NCI-H2171 treated with DMSO at 0.1 percent for 48 hours (cell line): ENCODE results near the gene SMARCC2.
"Not testable (repeated sequence)": the region's sequence is repeated elsewhere in the genome, so short reads cannot be mapped to it uniquely, and the experiment has no call there.

Experiments used
- DNase-seq: peaks from one replicate; lab custom pipeline; 2025; lab: John Stamatoyannopoulos, UW

SMARCC2 gene

GRCh38 chr12:56208006-56208405, 18.7 kb upstream of the SMARCC2 start:
- peak; percentile 76 for DNase-seq

- DNase-seq, result no peak
Observed at GRCh38 chr12:56206452-56207166, 17.3 kb upstream of the SMARCC2 start.

GRCh38 chr12:56205445-56205844, 16.2 kb upstream of the SMARCC2 start:
- no peak for DNase-seq

- no peak for DNase-seq
Observed at GRCh38 chr12:56204275-56204674, 15.0 kb upstream of the SMARCC2 start.

- DNase-seq, result no peak
Observed at GRCh38 chr12:56202838-56203237, 13.6 kb upstream of the SMARCC2 start.

- DNase-seq, result no peak
Observed at GRCh38 chr12:56202366-56202765, 13.1 kb upstream of the SMARCC2 start.

- DNase-seq, result no peak
Observed at GRCh38 chr12:56198836-56199235, 9.6 kb upstream of the SMARCC2 start.

- DNase-seq, result no peak
Observed at GRCh38 chr12:56197921-56198635, 8.8 kb upstream of the SMARCC2 start.

GRCh38 chr12:56196818-56197550, 7.7 kb upstream of the SMARCC2 start:
- not testable (repeated sequence) for DNase-seq

- DNase-seq, result peak; percentile 85
Observed at GRCh38 chr12:56193025-56193578, 3.8 kb upstream of the SMARCC2 start.

GRCh38 chr12:56192582-56192981, 3.3 kb upstream of the SMARCC2 start:
- DNase-seq, result no peak

- DNase-seq, result peak; percentile 43
Observed at GRCh38 chr12:56190695-56191155, 1.4 kb upstream of the SMARCC2 start.

GRCh38 chr12:56189918-56190694, 823 bp upstream of the SMARCC2 start:
- DNase-seq, result peak; percentile 87

GRCh38 chr12:56188778-56189098, 545 bp downstream of the SMARCC2 start:
- peak; percentile 49 for DNase-seq

GRCh38 chr12:56188131-56188777, 1.0 kb downstream of the SMARCC2 start:
- no peak for DNase-seq

- DNase-seq, result no peak
Observed at GRCh38 chr12:56186957-56187356, 2.3 kb downstream of the SMARCC2 start.

GRCh38 chr12:56178347-56178746, 10.9 kb downstream of the SMARCC2 start:
- DNase-seq, result no peak

GRCh38 chr12:56172839-56173238, 16.4 kb downstream of the SMARCC2 start:
- DNase-seq, result no peak

- no peak for DNase-seq
Observed at GRCh38 chr12:56169229-56169759, 20.0 kb downstream of the SMARCC2 start.

GRCh38 chr12:56165369-56165768, 23.9 kb downstream of the SMARCC2 start:
- DNase-seq, result no peak

GRCh38 chr12:56164345-56164729, 24.9 kb downstream of the SMARCC2 start:
- DNase-seq, result no peak
